Measurements from ENCODE around the gene GABARAP.

GRCh38 chr17:7249214-7249613 lies 7.0 kb upstream of the GABARAP start:
- TF ChIP-seq CTCF (IDR thresholded peaks at IDR 0.05; ENCODE audit: poor library complexity, severe bottlenecking) (no peak), EZH2 (IDR thresholded peaks at IDR 0.05; ENCODE audit: borderline replicate concordance, insufficient read depth, low read length, poor library complexity, severe bottlenecking) (no peak), REST (IDR thresholded peaks at IDR 0.05; ENCODE audit: borderline replicate concordance) (no peak), TAF1 (IDR thresholded peaks at IDR 0.05; ENCODE audit: low read depth) (no peak)
